NCI-H1105 treated with DMSO at 0.1 percent for 48 hours (cell line): ENCODE data around the gene ABLIM1.

Source experiments
- DNase-seq: peaks from one replicate; lab custom pipeline; 2025; lab: John Stamatoyannopoulos, UW

ABLIM1 gene

GRCh38 chr10:114623661-114624294 is 34.3 kb downstream of the ABLIM1 start:
- no peak for DNase-seq

DNA sequence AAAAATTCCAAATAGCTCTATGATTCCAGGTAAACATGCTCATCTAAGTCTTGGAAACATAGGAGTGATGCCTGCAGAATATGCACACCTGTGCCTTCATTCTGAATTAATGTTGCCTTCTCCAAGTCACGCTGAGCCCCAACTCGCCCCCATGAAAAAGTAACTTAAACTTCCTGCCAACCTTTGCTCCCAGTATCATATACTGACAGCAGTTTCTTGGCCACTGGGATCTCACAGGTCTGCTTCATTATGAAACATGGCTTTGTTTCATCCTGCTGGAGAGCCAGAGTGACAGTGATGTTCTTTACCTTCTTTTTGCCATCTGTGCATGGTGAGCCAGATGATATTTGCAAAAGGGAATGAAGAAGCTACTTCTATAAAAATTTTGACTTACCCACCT is 34.9 kb downstream of the ABLIM1 start:
- DNase-seq = no peak

DNA sequence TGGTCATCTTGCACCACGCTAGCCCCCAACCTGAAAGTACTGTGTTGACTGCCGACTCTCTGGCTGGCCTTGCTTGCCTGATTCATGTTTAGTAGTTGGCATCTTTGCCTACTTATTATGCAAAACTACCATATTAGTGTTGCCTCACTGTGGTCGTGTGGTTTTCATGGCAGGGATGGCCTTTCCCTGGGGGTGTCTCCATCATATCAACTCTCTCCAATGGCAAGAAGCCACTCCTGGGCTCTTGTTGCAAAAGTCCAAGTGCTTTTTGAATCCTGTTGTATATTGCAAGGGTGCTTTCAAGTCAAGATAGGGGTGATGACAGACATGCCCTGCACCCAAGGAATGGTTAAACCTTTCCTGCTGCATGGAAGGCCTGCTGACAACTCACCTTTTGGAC is 39.4 kb downstream of the ABLIM1 start:
- no peak for DNase-seq

- no peak for DNase-seq
Observed at GRCh38 chr10:114616516-114616915, 41.6 kb downstream of the ABLIM1 start.

GRCh38 chr10:114616103-114616502 is 42.0 kb downstream of the ABLIM1 start:
- DNase-seq = no peak

GRCh38 chr10:114615600-114616007 is 42.5 kb downstream of the ABLIM1 start:
- DNase-seq = no peak

GRCh38 chr10:114613237-114613979 is 44.7 kb downstream of the ABLIM1 start:
- DNase-seq = no peak

DNA sequence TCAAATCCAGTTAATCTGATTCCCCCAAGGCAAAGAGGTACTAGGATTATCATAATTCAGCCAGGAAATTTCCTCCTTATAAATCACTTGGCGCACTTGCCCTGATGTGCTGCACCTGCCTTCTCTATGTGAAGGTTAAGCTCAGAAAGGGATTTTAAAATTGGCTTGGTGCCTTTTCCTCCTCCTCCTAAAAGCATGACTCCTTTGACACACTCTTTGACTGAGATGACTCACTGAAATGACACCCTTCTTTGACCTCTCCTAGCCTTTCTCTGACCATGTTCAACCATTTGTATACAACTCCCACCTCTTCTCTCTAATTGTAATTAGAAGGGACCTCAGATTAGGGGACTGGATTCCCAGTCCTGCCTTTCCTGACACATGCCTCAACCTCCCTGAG is 46.5 kb downstream of the ABLIM1 start:
- no peak for DNase-seq

DNA sequence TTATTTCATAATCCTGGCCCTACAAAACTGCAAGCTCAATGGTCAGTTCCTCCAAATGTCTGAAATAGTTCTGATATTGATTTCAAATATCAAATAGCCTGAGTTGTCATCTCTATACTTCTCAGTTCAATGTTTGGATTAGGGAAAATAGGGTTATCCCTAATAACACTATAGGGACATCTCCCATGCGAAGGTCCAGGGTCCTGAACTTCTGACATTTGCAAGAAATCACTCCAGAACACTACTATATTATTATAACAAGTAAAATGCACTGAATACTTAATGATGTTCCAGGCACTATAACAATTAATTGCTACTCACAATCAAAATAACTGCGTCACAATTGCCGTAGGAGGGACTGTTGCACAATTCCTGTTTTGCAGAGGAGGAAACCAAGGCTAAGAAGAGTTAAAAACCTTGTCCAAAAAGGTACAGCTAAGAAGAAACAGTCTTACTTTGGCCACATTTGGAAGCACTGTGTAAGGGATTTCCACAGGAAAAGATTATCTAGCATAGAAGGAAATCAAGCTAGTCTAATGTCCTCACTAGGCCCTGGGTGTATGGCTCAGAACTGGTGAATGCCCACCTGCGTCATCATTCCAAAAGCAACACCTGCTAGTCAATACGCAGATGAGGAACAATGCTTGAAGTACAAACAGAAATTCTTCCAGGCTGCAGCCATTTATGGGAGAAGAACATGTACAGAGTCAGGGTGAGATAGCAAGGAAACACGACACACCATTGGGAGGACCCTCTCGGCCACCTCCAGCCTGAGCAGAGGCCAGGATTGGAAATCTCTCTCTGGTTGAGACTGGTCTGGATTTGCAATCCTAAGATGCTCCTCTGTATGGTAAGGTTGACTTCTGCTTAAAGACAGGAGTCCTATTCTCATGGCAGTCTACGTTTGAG is 48.3 kb downstream of the ABLIM1 start:
- no peak for DNase-seq

GRCh38 chr10:114607358-114607998 is 50.6 kb downstream of the ABLIM1 start:
- no peak for DNase-seq

DNA sequence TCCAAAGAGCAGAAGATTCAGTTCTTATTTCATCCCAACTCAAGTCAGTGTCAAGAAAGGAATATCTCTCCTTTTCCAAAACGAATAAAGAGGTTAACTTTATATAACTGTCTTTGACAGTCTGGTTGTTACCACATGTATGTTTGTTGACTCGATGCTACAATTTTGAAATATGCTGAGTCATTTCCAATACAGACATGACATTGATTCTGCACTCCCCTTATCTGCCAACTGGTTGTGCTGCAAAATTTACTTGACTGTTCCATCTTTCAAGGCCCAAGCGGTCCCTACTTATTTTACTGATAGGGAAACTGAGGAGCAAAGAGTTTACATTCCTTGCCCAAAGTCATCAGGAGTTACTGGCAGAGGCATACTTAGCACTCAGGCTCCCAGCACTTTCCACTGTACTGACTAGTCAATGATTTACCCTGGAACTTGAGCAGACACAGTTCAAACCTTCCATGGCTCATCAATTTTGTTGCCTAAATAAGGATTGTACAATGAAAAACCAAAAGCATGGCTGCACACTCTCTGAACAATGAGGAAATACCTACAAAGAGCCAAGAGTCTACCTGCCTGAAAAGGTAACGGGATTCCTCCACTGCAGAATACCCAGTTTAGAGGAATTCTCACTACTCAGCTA is 52.8 kb downstream of the ABLIM1 start:
- DNase-seq = no peak

DNA sequence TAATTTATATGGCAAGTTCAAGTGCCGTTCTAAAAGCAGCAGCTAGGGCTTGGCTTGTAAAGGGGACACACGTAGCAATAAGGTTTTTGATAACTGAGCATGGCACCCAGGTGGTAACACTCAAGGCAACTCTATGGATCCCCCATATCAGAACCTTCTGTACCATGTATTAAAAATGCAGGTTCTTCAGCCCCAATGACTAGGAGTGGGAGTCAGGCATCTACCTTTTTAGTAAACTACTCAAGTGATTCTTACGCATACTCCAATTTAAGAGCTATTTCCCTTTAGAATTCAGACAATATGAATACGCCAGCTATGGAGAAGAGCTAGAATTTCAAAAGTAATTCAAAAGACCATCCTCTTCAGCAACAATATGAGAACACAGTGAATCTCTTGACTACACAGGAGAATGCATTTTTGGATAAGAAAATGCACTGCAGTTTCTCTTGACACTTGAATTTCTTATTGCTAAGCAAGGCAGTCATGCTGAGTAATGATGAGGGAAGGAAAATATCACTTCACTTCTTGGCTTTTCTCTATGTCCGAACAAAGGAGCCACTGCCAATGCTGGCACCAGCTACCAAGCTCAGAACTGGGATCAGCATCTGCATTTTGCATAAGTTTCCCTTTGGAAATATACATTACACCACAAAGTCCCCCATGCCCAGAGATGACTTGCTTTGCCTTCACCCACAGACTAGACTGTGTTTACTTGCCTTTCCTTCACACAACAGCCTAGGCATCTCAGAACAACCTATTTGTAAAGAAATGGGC is 53.5 kb downstream of the ABLIM1 start:
- no peak for DNase-seq

GRCh38 chr10:114603948-114604347 is 54.1 kb downstream of the ABLIM1 start:
- no peak for DNase-seq

- DNase-seq = no peak
Observed at GRCh38 chr10:114603303-114603702, 54.8 kb downstream of the ABLIM1 start.

DNA sequence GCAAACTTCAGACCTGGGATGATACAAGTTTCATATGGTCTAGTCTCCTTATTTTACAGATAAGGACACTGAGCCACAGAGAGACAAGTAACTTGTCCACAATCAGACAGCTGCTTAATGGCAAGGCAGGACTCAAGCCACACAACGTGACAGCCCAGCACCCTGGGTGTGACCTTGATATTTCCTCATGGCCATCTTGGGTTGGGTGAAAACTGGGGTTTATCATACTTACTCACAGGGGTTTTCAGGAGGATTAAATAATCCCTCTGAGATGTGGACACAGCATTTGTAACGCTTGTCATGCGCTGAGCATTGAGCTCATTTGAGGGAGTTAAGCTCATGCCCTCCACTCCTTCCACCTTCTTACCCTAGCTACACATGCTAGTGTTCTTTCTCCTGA is 58.0 kb downstream of the ABLIM1 start:
- DNase-seq = no peak

GRCh38 chr10:114596793-114597192 is 61.3 kb downstream of the ABLIM1 start:
- no peak for DNase-seq

DNA sequence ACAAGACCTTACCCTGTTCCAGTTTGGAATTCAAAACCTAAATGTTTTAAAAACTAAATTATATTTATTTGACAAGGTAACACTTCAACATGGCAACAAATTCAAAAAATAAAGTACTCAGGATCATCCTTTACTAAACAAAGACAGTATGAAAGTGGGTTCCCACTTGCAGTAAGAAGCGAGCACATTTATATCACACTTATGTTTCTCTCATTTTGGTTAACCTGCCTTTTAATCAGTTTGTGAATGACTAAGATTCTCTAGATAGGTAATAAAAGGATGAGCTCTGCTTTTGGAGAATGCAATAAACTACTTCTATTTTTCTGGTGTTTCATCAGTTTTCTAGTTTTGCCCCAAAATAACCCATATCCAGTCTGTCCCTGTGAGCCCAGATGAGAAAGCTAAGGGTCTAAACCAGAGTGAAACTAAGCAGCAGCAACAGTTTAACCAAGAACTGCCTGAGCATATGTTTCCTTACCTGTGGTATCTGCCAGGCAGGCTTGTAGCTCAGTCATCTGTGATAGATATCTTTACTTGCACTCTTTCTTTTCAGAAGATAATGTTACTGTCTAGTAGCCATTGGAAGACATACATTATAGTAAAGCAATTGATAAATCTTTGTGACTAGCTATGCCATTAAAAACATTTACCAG is 64.1 kb downstream of the ABLIM1 start:
- no peak for DNase-seq

GRCh38 chr10:114593240-114593792 is 64.8 kb downstream of the ABLIM1 start:
- DNase-seq = no peak

DNA sequence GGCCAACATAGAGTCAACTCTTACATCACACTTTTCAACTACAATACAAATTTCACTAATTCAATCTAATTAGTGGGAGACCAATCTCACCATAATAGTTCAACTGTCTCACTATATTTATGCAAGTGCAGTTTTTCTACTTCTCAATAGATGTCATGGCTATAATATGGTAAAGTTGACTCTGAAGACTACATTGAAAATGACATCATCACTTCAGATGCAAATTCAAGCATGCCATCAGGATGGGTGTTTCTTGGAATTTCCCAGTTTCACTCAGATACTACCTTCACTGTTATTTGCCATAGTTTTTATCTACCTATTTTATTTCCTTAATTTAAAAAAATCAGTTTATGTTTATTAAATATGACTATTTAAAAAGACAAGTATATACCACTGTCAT is 67.1 kb downstream of the ABLIM1 start:
- DNase-seq = no peak

DNA sequence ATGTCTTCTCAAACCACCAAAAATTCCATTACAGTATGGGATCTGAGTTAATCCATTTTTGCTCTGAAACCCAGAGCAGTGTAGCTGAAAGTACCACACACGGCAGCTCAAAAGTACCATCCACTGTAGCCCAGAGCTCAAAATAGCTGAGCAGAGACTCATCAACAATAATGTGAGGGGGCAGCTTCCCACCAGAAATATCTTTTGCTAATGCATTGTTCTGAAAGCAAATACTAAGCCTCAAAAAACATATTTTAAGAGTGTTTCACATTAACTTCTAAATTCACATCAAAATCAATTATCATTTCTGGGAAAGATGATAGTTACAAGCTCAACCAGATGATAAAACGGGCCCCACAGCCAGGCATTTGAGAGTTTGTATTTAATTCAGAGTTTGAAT is 73.7 kb downstream of the ABLIM1 start:
- DNase-seq = no peak
